HG03280 (cell line): ENCODE results near the gene CENPN.

ENCODE experiments used
- ATAC-seq: cut with Tn5 transposase; IDR thresholded peaks from one replicate; pipeline ENCODE4 v1.9.1; 2021; ENCODE audit warnings: mild to moderate bottlenecking, moderate library complexity; ENCODE audit not compliant: unreplicated experiment

The CENPN gene

DNA sequence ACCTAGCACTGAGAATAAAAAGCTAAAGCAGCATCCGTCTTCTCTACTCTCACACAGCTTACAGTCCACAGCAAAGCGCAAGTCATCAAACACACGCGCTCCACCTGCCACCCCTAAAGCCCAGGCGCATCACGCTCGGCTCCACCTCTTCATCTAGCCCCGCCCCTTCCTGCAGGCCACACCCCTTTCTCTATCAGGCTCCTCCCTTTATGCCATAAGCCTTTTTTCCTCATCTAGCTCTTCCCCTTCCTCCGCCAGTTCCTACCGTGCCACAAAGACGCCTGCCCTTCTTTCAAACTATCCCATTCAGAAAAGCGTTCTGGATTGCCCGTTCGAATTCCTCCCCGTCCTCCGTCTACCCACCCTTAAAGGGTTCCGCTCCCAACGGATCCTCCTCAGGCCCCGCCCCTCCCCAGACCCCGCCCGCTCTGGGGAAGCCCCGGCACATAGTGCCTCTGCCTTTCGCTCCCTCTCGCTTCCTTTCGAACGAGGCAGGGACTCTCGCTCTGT, 69.6 kb downstream of the CENPN start:
- ATAC-seq = peak; percentile 77

DNA sequence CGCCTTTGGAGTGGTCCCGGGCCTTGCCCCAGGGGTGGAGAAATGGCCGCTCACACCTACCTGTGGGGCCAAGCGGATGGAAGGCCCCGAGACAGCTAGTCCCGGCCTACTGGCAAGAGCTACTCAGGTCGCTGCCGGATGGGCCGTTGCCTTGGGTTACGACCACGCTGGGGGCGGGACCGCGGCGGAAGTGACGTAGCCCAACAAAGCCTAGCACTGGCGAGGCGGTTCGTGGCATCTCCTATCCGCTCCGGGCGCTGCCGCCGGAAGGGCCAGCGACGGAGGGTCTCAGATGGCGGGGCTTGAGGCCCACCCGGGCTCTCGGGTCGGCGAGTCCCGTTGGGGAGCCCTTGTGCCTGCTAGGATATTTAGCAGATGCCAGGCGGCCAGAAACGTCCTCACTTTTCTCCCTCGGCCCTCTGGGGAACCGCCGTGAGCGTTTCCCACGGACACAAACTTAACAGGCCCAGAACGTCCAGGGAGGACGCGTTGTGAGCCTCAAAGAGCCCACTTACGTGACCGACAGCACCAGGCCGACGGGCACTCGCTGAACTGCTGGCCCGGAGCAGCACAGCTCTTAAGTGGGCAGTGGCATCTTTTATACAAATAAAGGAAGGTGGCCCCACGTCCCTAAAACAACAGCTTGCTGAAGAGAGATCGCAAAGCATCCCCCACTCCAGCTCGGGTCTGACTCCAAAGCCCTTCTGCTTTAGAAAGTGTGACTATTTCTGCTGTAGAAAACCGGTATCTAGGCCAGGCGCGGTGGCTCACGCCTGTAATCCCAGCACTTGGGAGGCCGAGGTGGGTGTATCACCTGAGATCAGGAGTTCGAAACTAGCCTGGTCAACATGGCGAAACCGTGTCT, 70.3 kb downstream of the CENPN start, which contains the start of gene C16orf46:
Gene C16orf46 (minus strand): TSS at position 163 of the 865 bp plus-strand sequence. CDS start 13,283 bp downstream, outside the sequence.
- ATAC-seq = peak; percentile 95

DNA sequence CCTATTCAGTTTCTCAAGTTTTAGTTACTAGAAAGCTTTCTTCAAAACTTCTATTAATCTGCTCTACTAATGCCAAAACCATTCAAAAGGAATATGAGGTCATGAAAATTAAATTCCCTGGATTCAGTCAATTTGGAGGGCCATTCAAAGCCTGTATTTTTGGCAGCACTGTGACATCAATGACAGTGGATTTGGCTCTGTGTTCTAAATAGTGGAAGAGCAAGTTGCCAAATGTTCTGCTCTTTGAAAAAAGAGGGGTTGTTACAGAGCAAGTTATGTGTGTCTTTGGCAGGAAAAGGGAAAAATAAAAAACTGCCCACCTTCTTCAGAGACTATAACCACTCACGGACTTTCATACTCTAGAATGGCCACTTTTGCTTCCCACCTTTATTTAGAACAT, 73.2 kb downstream of the CENPN start:
- ATAC-seq = no peak

DNA sequence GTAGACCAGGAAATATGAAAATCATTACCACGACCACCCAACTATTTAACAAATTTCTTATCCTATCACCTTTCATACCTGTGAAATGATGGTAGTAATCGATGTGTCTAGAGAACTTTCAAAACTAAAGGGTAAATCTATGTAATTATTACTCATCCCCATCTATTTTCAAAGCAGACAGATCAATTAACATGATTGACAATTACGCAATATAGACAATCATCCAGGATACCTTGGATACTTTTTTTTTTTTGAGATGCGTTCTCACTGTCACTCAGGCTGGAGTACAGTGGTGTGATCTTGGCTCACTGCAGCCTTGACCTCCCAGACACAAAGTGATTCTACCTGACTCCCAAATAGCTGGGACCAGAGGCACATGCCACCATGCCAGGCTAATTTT, 74.0 kb downstream of the CENPN start:
- ATAC-seq = no peak
